IMR-90 (cell line): ENCODE measurements around the gene SLC9A9. TPM values are rescaled to one million over a fixed set of nuclear protein-coding genes. Genes with fewer than 3 reads are reported as not detected.

Experiments used
- ATAC-seq: fragments of 200-7000 bp; cut with Tn5 transposase; 2 replicates; pipeline ENCODE4 v1.9.1; 2020; ENCODE audit warnings: low read depth, mild to moderate bottlenecking, moderate library complexity
- BruUV-seq: library from RNA; stranded (reverse); fragments of 400-500 nt; replicated peaks from 2 replicates; lab custom pipeline; 2021; lab: Mats Ljungman, UMichigan
- CTCF ChIA-PET: fragments of 300-600 bp; formaldehyde crosslinking; extraction: SDS; loops from one replicate; lab custom pipeline; 2021; ENCODE audit warnings: antibody characterized with exemption; lab: Yijun Ruan, JAX
- POLR2A ChIA-PET: fragments of 300-600 bp; sonication (Branson Sonifier 250); formaldehyde crosslinking; loops from one replicate; lab custom pipeline; 2022; ENCODE audit warnings: antibody characterized with exemption; ENCODE audit not compliant: unreplicated experiment; lab: Charles Lee
- DNase-seq: peaks from one replicate; pipeline ENCODE4 v3.0.0; 2013
- H2AFZ ChIP-seq: replicated peaks from 2 replicates; pipeline ENCODE3; 2013; ENCODE audit warnings: low read length, mild to moderate bottlenecking; ENCODE audit not compliant: poor library complexity
- H2AK5ac ChIP-seq: 2 replicates; pipeline ENCODE4 v1.6.1; 2013; ENCODE audit warnings: low read depth, low read length, inconsistent platforms
- H2AK9ac ChIP-seq: replicated peaks from 2 replicates; pipeline ENCODE3; 2013; ENCODE audit warnings: mild to moderate bottlenecking, low read depth, low read length, moderate library complexity; ENCODE audit not compliant: poor library complexity
- H2BK120ac ChIP-seq: 2 replicates; pipeline ENCODE4 v1.6.1; 2013; ENCODE audit warnings: low read depth, low read length, inconsistent platforms
- H2BK15ac ChIP-seq: 3 replicates; pipeline ENCODE4 v1.6.1; 2013; ENCODE audit warnings: low read depth, low read length, inconsistent platforms
- H2BK20ac ChIP-seq: 2 replicates; pipeline ENCODE4 v1.6.1; 2013; ENCODE audit warnings: low read depth, mild to moderate bottlenecking, inconsistent platforms, low read length, moderate library complexity
- H2BK5ac ChIP-seq: 2 replicates; pipeline ENCODE4 v1.6.1; 2013; ENCODE audit warnings: mild to moderate bottlenecking, low read depth, low read length, inconsistent platforms; ENCODE audit not compliant: poor library complexity, severe bottlenecking
- H3K14ac ChIP-seq: replicated peaks from 2 replicates; pipeline ENCODE4 v1.6.1; 2013; ENCODE audit warnings: low read depth, low read length, inconsistent platforms
- H3K18ac ChIP-seq: 2 replicates; pipeline ENCODE4 v1.6.1; 2013; ENCODE audit warnings: low read depth, low read length, control low read depth
- H3K23ac ChIP-seq: 2 replicates; pipeline ENCODE4 v1.6.1; 2013; ENCODE audit warnings: low read depth, low read length, inconsistent platforms
- H3K27ac ChIP-seq: 2 replicates; pipeline ENCODE4 v1.5.1; 2013; ENCODE audit warnings: mild to moderate bottlenecking, control low read depth, low read length; ENCODE audit not compliant: insufficient read depth
- H3K27me3 ChIP-seq: 2 replicates; pipeline ENCODE4 v1.6.1; 2013; ENCODE audit warnings: low read length; ENCODE audit not compliant: control insufficient read depth, insufficient read depth
- H3K36me3 ChIP-seq: 2 replicates; pipeline ENCODE4 v1.6.1; 2013; ENCODE audit warnings: low read length, mixed read lengths; ENCODE audit not compliant: control insufficient read depth, insufficient read depth
- H3K4ac ChIP-seq: 2 replicates; pipeline ENCODE4 v1.6.1; 2013; ENCODE audit warnings: low read depth, low read length, inconsistent platforms
- H3K4me1 ChIP-seq: 2 replicates; pipeline ENCODE4 v1.6.1; 2013; ENCODE audit warnings: low read length, mixed read lengths; ENCODE audit not compliant: control insufficient read depth, insufficient read depth
- H3K4me2 ChIP-seq: 2 replicates; pipeline ENCODE4 v1.6.1; 2013; ENCODE audit warnings: low read depth, mild to moderate bottlenecking, control low read depth, low read length, moderate library complexity
- H3K4me3 ChIP-seq: 2 replicates; pipeline ENCODE4 v1.5.1; 2013; ENCODE audit warnings: low read depth, mild to moderate bottlenecking, control low read depth, low read length, moderate library complexity; ENCODE audit not compliant: insufficient read depth
- H3K56ac ChIP-seq: 2 replicates; pipeline ENCODE4 v1.6.1; 2013; ENCODE audit warnings: low read length, inconsistent platforms; ENCODE audit not compliant: insufficient read depth; ENCODE audit errors: extremely low read depth
- H3K79me1 ChIP-seq, 2 experiments: 2 replicates each; pipeline ENCODE4 v1.6.1; 2013; ENCODE audit warnings: low read length in 2 of 2, inconsistent platforms in 1 of 2, low read depth in 1 of 2
- H3K9ac ChIP-seq: 2 replicates; pipeline ENCODE4 v1.6.1; 2013; ENCODE audit warnings: low read depth, low read length, control low read depth
- H3K9me1 ChIP-seq: 2 replicates; pipeline ENCODE4 v1.6.1; 2013; ENCODE audit warnings: low read length, inconsistent platforms; ENCODE audit not compliant: insufficient read depth
- H3K9me3 ChIP-seq: 2 replicates; pipeline ENCODE4 v1.6.1; 2013; ENCODE audit warnings: low read length; ENCODE audit not compliant: control insufficient read depth, insufficient read depth
- H4K20me1 ChIP-seq: 2 replicates; pipeline ENCODE4 v1.6.1; 2013; ENCODE audit warnings: low read length, inconsistent platforms; ENCODE audit not compliant: insufficient read depth
- H4K5ac ChIP-seq: 2 replicates; pipeline ENCODE4 v1.6.1; 2013; ENCODE audit warnings: mild to moderate bottlenecking, low read depth, low read length, control low read depth
- H4K8ac ChIP-seq, 2 experiments: 2 replicates each; pipeline ENCODE4 v1.6.1; 2013; ENCODE audit warnings: low read depth in 2 of 2, low read length in 2 of 2, control low read depth in 1 of 2, inconsistent platforms in 1 of 2
- H4K91ac ChIP-seq: 2 replicates; pipeline ENCODE4 v1.6.1; 2013; ENCODE audit warnings: low read depth, low read length, inconsistent platforms; ENCODE audit not compliant: insufficient read depth
- CTCF ChIP-seq: conservative IDR thresholded peaks from 2 replicates; pipeline ENCODE4 v1.5.1; 2012; ENCODE audit warnings: mild to moderate bottlenecking, low read depth, low read length, improper control_type of control experiment
- MAFK ChIP-seq: IDR thresholded peaks from 2 replicates; pipeline ENCODE4 v1.6.1; 2012; ENCODE audit warnings: low read depth, low read length, improper control_type of control experiment
- POLR2A ChIP-seq: IDR thresholded peaks from 2 replicates; pipeline ENCODE4 v1.6.1; 2012; ENCODE audit warnings: mild to moderate bottlenecking, low read depth, low read length
- RAD21 ChIP-seq: IDR thresholded peaks from 2 replicates; pipeline ENCODE4 v1.6.1; 2012; ENCODE audit warnings: low read length, improper control_type of control experiment
- RCOR1 ChIP-seq: IDR thresholded peaks from 2 replicates; pipeline ENCODE4 v1.6.1; 2012; ENCODE audit warnings: mild to moderate bottlenecking, low read length, improper control_type of control experiment; ENCODE audit not compliant: insufficient replicate concordance
- RFX5 ChIP-seq: IDR thresholded peaks from 2 replicates; pipeline ENCODE4 v1.8.0; 2012; ENCODE audit warnings: low read depth, mild to moderate bottlenecking, low read length, moderate library complexity
- SMC3 ChIP-seq: fragments of 150-350 bp; IDR thresholded peaks from 2 replicates; pipeline ENCODE4 v1.6.1; 2016; ENCODE audit warnings: low read depth, mild to moderate bottlenecking, antibody characterized with exemption, low read length, moderate library complexity
- USF2 ChIP-seq: fragments of 150-350 bp; IDR thresholded peaks from 2 replicates; pipeline ENCODE4 v1.6.1; 2017; ENCODE audit warnings: mild to moderate bottlenecking, antibody characterized with exemption, low read length, low read depth
- WGBS, 2 experiments: methylation state at CpG; one replicate each; pipeline versions ENCODE4 v1.1.5 to v1.1.7; 2013; ENCODE audit warnings: missing lambda C conversion rate in 2 of 2; ENCODE audit not compliant: insufficient read length in 1 of 2; ENCODE audit errors: extremely low coverage in 2 of 2; 5-methylcytosine and 5-hydroxymethylcytosine counted together
- dilution Hi-C: fragments of 300-500 bp; cut with HindIII; formaldehyde crosslinking; loops from one replicate; pipeline ENCODE4 v1.14.3; 2018; ENCODE audit warnings: low sequenced_read_pairs; ENCODE audit not compliant: unreplicated experiment
- in situ Hi-C: fragments of 300-500 bp; cut with MboI; formaldehyde crosslinking; loops from 3 replicates; pipeline ENCODE4 v1.14.3; 2019; ENCODE audit warnings: low sequenced_read_pairs, inconsistent platforms, mixed read lengths
- intact Hi-C: fragments of 100-400 bp; cut with micrococcal nuclease; formaldehyde crosslinking; loops from 2 replicates; pipeline ENCODE4 v1.10.0; 2022
- polyA plus RNA-seq, 3 experiments: library from polyadenylated mRNA; depleted of rRNA; stranded (reverse); fragments of >200 nt; gene quantifications; 2 replicates each; pipeline ENCODE4 v1.2.3, GENCODE V29; 2012; ENCODE audit warnings: low replicate concordance in 1 of 3
- total RNA-seq: library from RNA; depleted of rRNA; stranded (reverse); fragments of >200 nt; gene quantifications from 2 replicates; pipeline ENCODE4 v1.2.3, GENCODE V29; 2012

SLC9A9 gene
- total and polyA plus RNA-seq, 2 of the 4 experiments (the other 2 are of a cell fraction): 1.4 to 2.3 TPM

GRCh38 chr3:143222505-143222904, 625.8 kb downstream of the SLC9A9 start:
- Histone ChIP-seq H3K56ac (no peak overlapping the region), H3K4me3 (no peak overlapping the region), H2BK15ac (no peak overlapping the region), H2BK120ac (no peak overlapping the region), H3K4ac (no peak overlapping the region), H3K23ac (no peak overlapping the region), H2AK9ac (no peak overlapping the region), H3K9me3 (no peaks in the 10 kb centered on the region), H3K4me1 (no peaks in the 10 kb centered on the region; the same call in 1 of the 2 replicates), H3K27me3 (no peaks in the 10 kb centered on the region), H3K27ac (no peak overlapping the region), H2BK20ac (no peak overlapping the region), H3K36me3 (no peaks in the 10 kb centered on the region), H3K79me1 (no peaks in the 10 kb centered on the region), H3K4me2 (no peak overlapping the region), H4K91ac (no peak overlapping the region), H4K5ac (no peak overlapping the region), H3K9me1 (no peaks in the 10 kb centered on the region), H3K9ac (no peak overlapping the region), H2AK5ac (no peak overlapping the region), H2AFZ (no peak overlapping the region), H4K8ac (no peak overlapping the region), H3K14ac (no peak overlapping the region), H2BK5ac (no peak overlapping the region), H4K20me1 (no peaks in the 10 kb centered on the region), H3K18ac (no peak overlapping the region)
- no CpG with 5 or more reads among the region's 3 CpGs for WGBS, 2 experiments
- CTCF ChIA-PET: interaction anchor here (0.9 kb wide), 1 partner anchor 16 kb away, joined by 3 read pairs; no protein-coding TSS in a partner anchor
- intact Hi-C loops (no loop called here), in situ Hi-C loops (no loop called here), dilution Hi-C loops (no loop called here)
- TF ChIP-seq POLR2A: no peak
- TF ChIP-seq CTCF: no peak
- TF ChIP-seq RAD21: no peak
- no peak for TF ChIP-seq MAFK
- no peak for TF ChIP-seq SMC3
- no peak for TF ChIP-seq USF2
- TF ChIP-seq RCOR1: no peak
- no peak for TF ChIP-seq RFX5
- no TSS peak for BruUV-seq
- no peak for DNase-seq
- no peak for ATAC-seq
- POLR2A ChIA-PET: no interaction called here
